Bronchial epithelial cell (primary cell): ENCODE data around the gene FAAP100. TPM values are rescaled to one million over a fixed set of nuclear protein-coding genes. Genes with fewer than 3 reads are reported as not detected.

Experiments used
- DNase-seq: peaks from one replicate; pipeline ENCODE4 v3.0.0-alpha.2; 2010; ENCODE audit warnings: low read depth
- FAIRE-seq: peaks from 2 replicates; lab custom pipeline; 2011; peaks lifted over from hg19 to GRCh38; lab: Jason Lieb, UNC
- H3K27me3 ChIP-seq: 2 replicates; pipeline ENCODE4 v1.5.1; 2011; ENCODE audit warnings: low read length; ENCODE audit not compliant: control insufficient read depth, insufficient read depth
- H3K36me3 ChIP-seq: 2 replicates; pipeline ENCODE4 v1.5.1; 2011; ENCODE audit warnings: low read length; ENCODE audit not compliant: control insufficient read depth, insufficient read depth
- H3K4me3 ChIP-seq: 2 replicates; pipeline ENCODE4 v1.5.1; 2011; ENCODE audit warnings: mild to moderate bottlenecking, low read depth, low read length, control low read depth
- total RNA-seq: library from RNA; depleted of rRNA; stranded (reverse); fragments of >200 nt; gene quantifications from 2 replicates; pipeline ENCODE4 v1.2.1, GENCODE V29; 2014
- TF ChIP-seq, protein P1 (sequence below): IDR thresholded peaks from 2 replicates; pipeline ENCODE4 v1.5.1; 2011; ENCODE audit warnings: mild to moderate bottlenecking, moderate library complexity, low read length, control low read depth, inconsistent platforms; ENCODE audit not compliant: insufficient read depth, severe bottlenecking

FAAP100 gene
- total RNA-seq, 1 donor from 2014 or later, result 10.5 TPM

DNA sequence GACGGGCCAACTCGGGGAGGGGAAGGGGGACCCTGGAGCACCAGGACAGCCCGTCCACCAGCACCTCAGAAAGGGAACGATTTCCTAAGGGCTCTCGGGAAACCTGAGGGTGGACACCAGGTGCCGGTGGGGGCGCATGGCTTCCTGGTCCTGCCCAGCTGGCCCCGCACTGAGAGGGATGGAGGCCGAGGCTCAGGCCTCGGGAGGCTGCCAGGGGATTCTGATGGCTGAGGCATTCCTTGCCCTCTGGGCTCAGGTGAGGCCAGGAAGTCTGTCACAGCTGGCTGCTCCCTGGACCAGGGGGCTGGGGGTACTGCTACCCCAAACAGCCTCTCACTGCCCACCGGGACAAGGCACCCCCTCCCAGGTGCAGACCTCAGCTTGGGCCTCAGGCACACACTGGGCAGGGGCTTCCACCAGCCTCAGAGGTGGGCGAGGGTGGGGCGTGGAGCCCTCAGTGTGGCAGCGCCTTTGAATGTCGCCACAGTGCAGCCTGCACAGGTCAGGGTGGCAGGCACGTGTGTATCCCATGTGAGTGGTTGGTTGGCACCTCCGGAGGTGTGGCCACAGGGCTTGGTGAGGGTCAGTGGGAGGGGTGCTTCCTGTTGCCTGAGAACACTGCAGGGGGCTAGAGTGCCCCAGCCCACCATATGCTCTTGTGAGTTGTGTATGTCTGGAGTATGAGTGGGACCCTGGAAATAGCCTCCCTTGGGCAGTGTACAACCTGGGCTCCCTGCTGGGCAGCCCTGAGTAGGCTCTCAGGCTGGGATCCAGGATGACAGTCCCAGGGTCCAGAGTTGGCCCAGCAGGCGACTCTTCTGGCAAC is 27.9 kb downstream of the FAAP100 start:
- no peaks in the 10 kb centered on the region for H3K36me3 ChIP-seq
- H3K4me3 ChIP-seq, result no peak overlapping the region
- FAIRE-seq (no peak), DNase-seq (no peak)
- H3K27me3 ChIP-seq, result peaks cover 9% of the 10 kb centered on the region
- TF ChIP-seq, protein P1, sequence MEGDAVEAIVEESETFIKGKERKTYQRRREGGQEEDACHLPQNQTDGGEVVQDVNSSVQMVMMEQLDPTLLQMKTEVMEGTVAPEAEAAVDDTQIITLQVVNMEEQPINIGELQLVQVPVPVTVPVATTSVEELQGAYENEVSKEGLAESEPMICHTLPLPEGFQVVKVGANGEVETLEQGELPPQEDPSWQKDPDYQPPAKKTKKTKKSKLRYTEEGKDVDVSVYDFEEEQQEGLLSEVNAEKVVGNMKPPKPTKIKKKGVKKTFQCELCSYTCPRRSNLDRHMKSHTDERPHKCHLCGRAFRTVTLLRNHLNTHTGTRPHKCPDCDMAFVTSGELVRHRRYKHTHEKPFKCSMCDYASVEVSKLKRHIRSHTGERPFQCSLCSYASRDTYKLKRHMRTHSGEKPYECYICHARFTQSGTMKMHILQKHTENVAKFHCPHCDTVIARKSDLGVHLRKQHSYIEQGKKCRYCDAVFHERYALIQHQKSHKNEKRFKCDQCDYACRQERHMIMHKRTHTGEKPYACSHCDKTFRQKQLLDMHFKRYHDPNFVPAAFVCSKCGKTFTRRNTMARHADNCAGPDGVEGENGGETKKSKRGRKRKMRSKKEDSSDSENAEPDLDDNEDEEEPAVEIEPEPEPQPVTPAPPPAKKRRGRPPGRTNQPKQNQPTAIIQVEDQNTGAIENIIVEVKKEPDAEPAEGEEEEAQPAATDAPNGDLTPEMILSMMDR, result no peak

DNA sequence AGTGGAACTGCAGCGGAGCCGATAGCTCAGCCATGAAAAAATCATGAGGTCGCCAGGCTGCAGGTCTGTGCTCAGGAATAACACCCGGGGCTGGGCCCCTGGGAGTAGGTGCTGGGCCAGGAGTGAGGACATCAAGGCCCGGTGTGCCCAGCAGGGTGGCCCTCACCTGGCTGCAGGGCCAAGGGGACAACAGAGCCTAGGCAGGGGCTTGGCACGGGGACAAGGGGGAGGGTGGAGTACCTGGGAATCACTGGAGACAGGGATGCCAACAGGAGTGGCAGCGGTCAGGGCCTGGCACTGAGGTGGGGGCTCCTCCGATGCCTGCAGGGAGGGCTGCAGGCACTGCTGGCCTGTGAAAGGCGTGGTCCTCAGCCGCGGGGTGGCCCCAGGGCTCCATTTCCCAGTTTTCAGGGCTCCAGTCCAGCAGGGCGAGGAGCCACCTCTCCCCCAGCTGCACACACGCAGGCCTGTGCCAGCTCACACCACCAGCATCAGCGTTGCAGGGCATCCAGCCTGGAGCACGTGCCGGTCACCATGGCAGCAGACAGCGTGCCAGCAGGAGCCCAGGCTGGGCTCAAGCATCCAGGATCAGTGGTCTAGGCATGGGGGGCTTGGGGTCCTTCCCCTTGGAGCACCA is 28.6 kb downstream of the FAAP100 start:
- no peak for DNase-seq
- H3K4me3 ChIP-seq, result no peak overlapping the region
- no peaks in the 10 kb centered on the region for H3K36me3 ChIP-seq
- TF ChIP-seq, protein P1, result no peak
- H3K27me3 ChIP-seq, result peaks cover 6% of the 10 kb centered on the region
- FAIRE-seq, result no peak

- no peak overlapping the region for H3K4me3 ChIP-seq
- H3K27me3 ChIP-seq, result peaks cover 6% of the 10 kb centered on the region
- H3K36me3 ChIP-seq, result no peaks in the 10 kb centered on the region
- FAIRE-seq (no peak), DNase-seq (no peak)
- TF ChIP-seq, protein P1, result peak; percentile 17
These were observed 29.4 kb downstream of the FAAP100 start for GRCh38 chr17:81522491-81523401.

GRCh38 chr17:81520021-81520901 is 31.9 kb downstream of the FAAP100 start:
- Histone ChIP-seq H3K36me3 (peaks cover 2% of the 10 kb centered on the region), H3K27me3 (no peaks in the 10 kb centered on the region), H3K4me3 (peak overlapping the region; percentile 45)
- DNase-seq, result no peak
- FAIRE-seq, result no peak
- TF ChIP-seq, protein P1, result no peak
